ENCODE measurements around the gene AKAP6. TPM values are rescaled to one million over a fixed set of nuclear protein-coding genes. Genes with fewer than 3 reads are reported as not detected.

Gene AKAP6
- total and polyA plus RNA-seq, 2 experiments from 2014 or later = 0.38 to 0.42 TPM

DNA sequence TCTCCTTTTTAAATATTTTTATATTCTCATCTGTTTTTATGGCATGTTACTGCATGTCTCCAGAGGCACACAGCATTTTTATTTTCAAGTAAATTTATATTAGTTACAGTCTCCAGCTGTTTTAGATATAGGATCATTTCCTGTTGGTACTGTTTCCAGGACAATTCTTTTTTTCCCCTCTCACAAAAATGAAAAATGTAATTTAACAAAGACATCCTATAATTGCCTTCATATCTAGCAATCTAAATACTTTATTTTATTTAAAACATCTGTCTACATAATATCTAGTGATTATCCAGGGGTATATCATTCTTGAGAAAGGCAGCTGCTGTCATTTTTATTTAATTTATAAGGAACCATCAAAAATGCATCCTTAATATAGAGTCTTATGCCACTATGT is 337.2 kb downstream of the AKAP6 start (continued):
- TF ChIP-seq, protein P1, sequence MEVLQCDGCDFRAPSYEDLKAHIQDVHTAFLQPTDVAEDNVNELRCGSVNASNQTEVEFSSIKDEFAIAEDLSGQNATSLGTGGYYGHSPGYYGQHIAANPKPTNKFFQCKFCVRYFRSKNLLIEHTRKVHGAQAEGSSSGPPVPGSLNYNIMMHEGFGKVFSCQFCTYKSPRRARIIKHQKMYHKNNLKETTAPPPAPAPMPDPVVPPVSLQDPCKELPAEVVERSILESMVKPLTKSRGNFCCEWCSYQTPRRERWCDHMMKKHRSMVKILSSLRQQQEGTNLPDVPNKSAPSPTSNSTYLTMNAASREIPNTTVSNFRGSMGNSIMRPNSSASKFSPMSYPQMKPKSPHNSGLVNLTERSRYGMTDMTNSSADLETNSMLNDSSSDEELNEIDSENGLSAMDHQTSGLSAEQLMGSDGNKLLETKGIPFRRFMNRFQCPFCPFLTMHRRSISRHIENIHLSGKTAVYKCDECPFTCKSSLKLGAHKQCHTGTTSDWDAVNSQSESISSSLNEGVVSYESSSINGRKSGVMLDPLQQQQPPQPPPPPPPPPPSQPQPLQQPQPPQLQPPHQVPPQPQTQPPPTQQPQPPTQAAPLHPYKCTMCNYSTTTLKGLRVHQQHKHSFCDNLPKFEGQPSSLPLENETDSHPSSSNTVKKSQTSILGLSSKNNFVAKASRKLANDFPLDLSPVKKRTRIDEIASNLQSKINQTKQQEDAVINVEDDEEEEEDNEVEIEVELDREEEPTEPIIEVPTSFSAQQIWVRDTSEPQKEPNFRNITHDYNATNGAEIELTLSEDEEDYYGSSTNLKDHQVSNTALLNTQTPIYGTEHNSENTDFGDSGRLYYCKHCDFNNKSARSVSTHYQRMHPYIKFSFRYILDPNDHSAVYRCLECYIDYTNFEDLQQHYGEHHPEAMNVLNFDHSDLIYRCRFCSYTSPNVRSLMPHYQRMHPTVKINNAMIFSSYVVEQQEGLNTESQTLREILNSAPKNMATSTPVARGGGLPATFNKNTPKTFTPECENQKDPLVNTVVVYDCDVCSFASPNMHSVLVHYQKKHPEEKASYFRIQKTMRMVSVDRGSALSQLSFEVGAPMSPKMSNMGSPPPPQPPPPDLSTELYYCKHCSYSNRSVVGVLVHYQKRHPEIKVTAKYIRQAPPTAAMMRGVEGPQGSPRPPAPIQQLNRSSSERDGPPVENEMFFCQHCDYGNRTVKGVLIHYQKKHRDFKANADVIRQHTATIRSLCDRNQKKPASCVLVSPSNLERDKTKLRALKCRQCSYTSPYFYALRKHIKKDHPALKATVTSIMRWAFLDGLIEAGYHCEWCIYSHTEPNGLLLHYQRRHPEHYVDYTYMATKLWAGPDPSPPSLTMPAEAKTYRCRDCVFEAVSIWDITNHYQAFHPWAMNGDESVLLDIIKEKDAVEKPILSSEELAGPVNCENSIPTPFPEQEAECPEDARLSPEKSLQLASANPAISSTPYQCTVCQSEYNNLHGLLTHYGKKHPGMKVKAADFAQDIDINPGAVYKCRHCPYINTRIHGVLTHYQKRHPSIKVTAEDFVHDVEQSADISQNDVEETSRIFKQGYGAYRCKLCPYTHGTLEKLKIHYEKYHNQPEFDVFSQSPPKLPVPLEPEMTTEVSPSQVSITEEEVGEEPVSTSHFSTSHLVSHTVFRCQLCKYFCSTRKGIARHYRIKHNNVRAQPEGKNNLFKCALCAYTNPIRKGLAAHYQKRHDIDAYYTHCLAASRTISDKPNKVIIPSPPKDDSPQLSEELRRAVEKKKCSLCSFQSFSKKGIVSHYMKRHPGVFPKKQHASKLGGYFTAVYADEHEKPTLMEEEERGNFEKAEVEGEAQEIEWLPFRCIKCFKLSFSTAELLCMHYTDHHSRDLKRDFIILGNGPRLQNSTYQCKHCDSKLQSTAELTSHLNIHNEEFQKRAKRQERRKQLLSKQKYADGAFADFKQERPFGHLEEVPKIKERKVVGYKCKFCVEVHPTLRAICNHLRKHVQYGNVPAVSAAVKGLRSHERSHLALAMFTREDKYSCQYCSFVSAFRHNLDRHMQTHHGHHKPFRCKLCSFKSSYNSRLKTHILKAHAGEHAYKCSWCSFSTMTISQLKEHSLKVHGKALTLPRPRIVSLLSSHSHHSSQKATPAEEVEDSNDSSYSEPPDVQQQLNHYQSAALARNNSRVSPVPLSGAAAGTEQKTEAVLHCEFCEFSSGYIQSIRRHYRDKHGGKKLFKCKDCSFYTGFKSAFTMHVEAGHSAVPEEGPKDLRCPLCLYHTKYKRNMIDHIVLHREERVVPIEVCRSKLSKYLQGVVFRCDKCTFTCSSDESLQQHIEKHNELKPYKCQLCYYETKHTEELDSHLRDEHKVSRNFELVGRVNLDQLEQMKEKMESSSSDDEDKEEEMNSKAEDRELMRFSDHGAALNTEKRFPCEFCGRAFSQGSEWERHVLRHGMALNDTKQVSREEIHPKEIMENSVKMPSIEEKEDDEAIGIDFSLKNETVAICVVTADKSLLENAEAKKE (CRISPR knock-in tag; IDR thresholded peaks at IDR 0.05) = no peak
- no peak for TF ChIP-seq ZNF331 (CRISPR knock-in tag; IDR thresholded peaks at IDR 0.05; ENCODE audit: low read depth)
- no peak for TF ChIP-seq REST (IDR thresholded peaks at IDR 0.05; ENCODE audit: unreplicated experiment)
- no peak for TF ChIP-seq EZH2phosphoT487 (IDR thresholded peaks at IDR 0.05; ENCODE audit: unreplicated experiment)
- TF ChIP-seq CTCF (conservative IDR thresholded peaks at IDR 0.05; ENCODE audit: low read depth in 2 of 2) = no peak

All from GM23338 (cell line).